Measurements from ENCODE around the gene DHRS3.

Gene DHRS3

GRCh38 chr1:12552951-12553921 is 64.8 kb downstream of the DHRS3 start:
- no peak for DNase-seq (ENCODE audit: low spot score)

- DNase-seq (ENCODE audit: low spot score), result no peak
These were observed 65.7 kb downstream of the DHRS3 start for GRCh38 chr1:12552111-12552888.

DNA sequence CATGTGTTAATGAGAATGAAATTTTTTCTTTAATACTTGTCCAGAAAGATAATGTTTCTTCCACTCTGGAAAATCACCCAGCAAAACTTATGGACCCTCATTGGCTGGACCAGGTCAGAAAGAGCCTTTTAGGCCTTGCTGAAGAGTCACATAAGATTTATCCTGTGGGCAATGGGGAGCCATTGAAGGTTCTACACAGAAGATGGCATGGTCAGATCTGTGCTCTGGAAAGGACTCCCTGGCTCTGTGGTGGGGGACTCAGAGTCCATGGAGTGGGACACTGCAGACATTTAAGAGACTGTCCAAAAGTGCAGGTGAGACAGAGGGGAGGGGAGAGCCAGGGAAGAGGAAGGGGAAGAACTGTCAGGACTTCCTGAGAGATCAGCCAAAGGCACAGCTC is 66.4 kb downstream of the DHRS3 start:
- no peak for DNase-seq (ENCODE audit: low spot score)

GRCh38 chr1:12549460-12550349 is 68.3 kb downstream of the DHRS3 start:
- no peak for DNase-seq (ENCODE audit: low spot score)

DNA sequence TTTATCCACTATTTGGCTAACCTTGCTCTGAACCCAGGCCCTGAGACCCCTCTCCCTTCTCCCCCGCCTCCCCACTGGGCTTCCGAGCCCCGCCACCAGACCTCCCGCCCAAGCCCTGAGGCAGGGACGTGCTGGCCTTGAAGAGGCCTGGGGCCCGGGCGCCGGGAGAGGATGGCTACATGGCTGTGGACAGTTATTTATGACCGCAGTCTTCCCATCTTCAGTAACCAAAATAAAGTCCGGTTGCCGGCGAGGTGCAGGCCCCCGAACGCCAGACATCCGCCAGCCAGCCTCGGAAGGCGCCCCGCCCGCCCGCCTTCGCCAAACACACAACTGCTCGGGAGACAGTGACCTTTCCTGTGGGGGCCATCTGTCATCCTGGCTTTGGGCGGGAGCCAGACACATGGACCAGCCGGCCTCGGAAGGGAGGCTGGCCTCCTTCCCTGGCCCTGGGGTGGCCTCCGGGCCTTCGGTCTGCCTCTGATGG is 69.0 kb downstream of the DHRS3 start:
- no peak for DNase-seq (ENCODE audit: low spot score)

DNA sequence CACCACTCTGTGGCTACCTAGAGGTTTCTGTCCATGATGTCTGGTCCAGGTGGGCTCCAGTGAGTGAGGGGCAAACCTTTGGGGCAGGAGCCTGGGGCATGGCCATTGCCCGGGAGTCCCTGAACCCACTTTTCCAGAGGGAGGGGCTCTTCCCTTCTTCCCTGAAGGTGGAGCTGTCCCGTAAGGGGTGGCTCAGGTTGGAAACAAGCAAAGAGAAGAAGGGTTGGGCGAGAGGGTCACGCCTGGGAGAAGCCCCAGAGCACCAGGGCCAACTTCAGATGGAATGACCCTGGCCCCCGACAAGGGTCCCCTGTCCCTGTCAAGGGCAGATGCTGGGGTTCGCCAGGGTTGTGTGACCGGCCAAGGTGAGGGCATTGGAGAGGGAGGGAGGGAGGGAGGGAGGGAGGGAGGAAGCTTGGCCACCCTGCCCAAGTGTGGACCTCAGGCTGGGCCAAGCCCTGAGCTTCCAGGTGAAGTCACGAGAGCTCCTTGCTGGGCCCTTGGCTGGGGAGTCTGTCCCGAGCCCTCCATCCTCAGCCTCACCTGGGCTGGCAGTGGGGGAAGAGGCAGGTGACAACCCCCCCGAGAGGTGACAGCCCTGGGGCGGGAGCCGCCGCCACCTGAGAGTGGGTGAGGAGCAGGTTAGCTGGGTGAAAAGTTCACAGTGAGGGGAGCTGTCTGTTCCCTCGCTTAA is 69.6 kb downstream of the DHRS3 start:
- no peak for DNase-seq (ENCODE audit: low spot score)

DNA sequence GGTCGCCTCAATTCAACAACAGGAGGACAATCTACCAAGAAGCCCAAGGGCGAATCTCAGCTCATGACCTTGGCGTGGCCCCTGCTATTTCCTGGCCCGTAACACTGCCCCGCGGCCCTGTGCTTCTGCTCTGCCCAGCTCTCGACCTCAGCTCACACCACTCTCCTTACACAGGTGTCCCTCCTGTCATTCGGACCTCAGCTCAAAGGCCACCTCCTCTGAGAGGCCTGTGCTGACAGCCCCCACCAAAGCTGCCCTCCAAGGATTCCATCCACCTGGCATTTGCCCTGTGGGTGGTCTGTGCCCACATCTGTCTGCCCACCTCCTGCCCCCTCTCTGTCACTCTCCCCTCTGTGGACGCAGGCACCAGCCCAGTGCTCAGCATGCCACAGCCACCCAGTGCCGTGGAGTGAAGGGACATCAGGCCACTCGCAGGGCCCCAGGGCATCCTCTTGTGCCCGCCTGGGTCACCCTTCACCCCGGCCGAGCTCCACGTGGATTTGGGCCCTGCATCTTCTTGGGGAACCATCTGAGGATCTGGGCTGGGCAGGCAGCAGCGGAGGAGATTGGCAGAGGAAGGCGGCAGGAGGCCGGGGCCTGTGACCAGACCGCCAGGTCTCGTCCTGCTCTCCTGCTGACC is 70.3 kb downstream of the DHRS3 start:
- DNase-seq (ENCODE audit: low spot score), result no peak

DNA sequence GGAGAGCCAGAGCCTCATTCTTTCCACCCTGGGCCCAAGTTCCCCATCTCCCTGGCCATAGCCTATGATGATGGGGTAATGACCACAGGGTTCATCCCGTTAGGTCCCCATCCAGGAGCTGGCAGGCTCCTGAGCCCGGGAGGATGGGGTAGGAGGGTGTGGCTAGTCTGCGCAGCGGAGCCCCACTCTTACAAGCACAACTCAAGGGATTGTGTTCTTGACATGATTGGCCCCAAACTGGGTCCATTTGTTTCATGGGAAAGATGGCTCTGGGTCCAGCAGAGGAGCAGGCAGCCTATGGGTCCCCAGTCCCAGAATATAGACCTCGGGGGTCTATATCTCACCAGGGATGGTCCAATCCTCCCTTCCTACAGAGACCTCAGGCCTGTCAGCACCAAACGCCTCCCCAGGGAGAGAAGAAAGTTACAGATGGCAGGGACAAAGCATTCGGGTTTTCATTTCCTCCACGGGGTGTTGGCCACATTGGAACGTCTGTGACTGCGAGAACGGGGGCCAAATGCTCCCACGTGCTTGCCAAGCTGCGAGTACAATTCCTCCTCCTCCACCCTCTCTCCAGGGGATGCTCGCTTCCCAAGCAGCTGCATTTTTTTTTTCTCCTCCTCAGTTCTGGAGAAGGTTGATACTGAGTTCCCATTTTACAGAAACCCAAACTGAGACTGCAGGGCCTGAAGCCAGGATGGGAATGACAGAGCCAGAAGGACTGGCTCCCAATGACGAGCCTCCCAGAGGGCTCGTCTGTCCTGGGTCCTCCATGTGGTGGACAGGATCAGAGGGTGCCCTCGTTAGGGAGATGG is 71.0 kb downstream of the DHRS3 start:
- no peak for DNase-seq (ENCODE audit: low spot score)

GRCh38 chr1:12544992-12545391 is 73.0 kb downstream of the DHRS3 start:
- no peak for DNase-seq (ENCODE audit: low spot score)

DNA sequence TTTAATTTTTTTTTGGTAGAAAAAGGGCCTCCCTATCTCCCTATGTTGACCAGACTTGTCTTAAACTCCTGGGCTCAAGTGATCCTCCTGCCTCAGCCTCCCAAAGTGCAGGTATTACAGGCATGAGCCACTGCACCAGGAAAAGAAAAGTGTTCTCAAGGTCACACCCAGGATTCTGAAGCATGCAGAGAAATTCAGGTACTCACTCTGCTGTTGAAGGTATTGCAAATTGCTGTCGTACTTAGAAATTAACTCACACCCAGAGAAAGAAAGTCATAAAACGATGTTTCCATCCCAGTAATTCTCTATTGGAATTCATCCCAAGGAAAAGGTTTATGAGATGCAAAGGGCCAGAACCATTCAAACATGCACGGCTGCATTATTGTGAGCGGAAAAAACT is 73.7 kb downstream of the DHRS3 start:
- DNase-seq (ENCODE audit: low spot score), result no peak

DNA sequence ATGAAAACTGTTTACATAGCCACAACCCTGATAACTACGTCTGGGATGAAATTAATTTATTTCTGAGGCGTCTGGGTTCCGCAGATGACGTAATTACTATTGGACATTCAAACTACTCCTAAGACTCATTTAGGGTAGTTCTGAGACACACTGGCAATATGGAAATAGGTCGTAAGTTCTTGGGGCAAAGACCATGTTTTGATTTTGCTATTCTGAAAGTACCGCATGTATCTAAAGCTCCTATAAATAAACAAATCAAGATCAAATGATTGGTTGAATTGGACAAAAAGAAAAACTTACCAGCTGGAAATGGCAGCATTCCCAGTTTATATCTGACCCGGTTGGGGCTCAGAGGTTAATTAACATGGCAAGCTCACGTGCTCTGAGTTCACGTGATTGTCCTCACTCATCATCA is 74.3 kb downstream of the DHRS3 start:
- no peak for DNase-seq (ENCODE audit: low spot score)

- no peak for DNase-seq (ENCODE audit: low spot score)
These were observed 75.1 kb downstream of the DHRS3 start for GRCh38 chr1:12542616-12543592.

DNA sequence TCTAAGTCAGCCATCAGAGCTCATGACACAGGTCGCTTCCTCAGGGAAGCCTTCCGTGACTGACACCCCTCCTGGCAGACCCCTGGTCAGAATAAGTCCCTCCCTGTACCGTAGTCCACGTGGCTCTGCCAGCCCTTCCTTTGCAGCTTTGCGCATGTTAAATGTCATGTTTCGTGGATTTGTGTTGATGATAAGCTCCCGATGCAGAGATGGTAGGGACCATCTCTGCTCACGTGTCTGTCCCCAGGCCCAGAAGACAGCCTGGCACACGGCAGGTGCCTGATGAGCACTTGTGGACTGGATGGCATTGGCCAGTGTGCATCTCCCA is 75.9 kb downstream of the DHRS3 start:
- DNase-seq (ENCODE audit: low spot score), result no peak

DNA sequence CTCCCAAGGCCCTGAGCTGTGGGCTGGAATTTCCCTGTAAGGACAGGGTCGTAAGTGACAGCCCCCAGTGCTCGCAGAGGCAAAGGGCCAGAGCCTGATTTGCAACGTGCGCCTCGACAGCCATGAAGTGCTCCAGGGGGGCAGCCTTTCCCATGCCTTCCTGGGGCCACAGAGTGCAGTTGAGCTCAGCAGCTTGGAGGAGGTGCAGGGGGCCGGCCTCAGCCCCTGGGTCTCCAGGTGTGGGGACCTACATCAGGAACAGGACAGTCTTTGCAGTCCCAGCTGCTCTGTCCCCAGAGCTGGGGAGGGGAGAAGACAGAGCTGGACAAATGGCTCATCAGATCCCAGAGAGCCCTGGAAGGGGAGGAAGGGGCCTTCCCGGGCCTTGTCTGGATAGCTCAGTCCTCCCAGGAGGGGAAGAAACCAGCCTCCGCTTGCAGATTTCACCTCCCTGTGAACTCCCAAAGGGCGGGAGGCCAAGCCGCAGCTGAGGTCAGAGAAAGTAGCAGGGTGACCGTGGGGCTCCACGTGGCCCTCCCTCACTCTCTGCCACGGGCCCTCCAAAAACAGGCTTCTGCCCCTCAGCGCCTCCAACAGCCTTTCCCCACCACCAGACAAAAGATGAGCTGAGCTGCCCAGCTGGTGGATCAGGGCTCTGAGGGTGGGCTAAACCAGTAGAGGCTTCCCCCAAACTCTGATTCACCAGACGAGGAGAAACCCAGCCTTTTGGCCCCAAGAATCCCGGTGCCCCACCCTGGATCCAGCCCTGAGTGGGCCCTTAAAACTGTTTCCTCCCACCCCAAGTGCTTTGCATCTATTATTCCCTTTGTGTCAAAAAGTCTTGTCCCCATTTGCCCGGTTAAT is 76.5 kb downstream of the DHRS3 start:
- DNase-seq (ENCODE audit: low spot score), result no peak

DNA sequence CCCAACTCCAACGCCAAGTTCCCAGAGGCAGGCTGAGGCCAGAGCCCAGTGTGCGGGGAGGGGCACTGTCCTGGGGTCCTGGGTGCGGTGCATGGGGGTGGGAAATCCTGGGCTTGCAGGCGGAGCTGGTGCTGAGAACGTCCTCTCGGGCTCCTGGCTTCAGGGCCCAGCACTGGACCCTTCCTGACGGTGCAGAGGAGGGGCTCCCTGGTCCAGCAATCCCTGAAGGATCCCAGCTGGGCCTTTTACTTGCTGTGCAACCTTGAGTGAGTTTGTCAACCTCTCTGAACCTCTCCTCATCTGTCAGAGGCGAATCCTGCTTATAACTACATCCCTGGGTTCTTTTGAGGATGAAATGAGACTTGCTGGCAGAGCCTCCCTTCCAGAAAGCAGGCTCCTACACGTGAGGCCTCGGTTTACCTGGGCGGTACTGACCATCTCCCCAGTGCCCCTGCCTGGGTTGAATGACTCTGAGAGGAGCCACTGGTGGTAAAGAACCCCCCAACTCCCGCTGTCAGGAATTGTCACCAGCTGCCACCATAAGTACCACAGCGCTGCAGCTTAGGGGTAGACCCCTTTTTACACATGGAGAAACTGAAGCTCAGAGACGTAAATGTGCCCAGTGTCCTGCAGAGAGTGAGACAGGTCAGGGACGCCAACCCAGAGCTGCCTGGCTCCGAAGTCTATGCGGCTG is 77.3 kb downstream of the DHRS3 start:
- DNase-seq (ENCODE audit: low spot score), result no peak

- no peak for DNase-seq (ENCODE audit: low spot score)
These were observed 78.1 kb downstream of the DHRS3 start for GRCh38 chr1:12539705-12540579.

Data from putamen (tissue), 1 donor.